C4-2B (cell line): ENCODE data around the gene ITPRIP.
A peak's percentile ranks its signal among the peaks of the same experiment; 100 is the strongest.

Experiments
- CTCF ChIP-seq: fragments of 450-650 bp; conservative IDR thresholded peaks from 2 replicates; pipeline ENCODE4 v1.5.1; 2017; ENCODE audit warnings: mild to moderate bottlenecking
- ZFX ChIP-seq: fragments of 450-650 bp; IDR thresholded peaks from 2 replicates; pipeline ENCODE4 v1.6.1; 2017

DNA sequence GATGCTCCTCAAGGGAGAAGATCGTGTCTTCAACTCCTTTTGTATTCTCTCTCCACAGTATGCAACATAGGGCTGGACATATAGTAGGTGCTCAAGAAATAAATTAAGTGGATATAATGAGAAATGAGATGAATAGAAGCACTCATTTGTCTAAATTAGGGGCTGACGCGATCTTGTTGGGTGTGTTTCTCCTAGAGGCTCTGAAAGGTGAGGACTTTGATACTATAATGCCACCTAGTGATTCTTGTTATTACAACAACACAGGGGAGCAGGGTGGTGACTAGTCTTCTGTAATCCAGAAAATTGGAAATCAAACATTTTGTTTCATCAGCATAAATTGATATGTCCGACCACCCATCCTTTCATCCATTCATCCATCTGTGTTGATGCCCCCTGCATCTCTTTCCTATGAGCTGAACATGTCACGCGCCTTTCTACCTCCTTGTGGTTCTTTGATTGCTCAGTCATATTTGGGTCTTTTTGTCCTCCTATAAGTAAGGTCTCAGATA, 11.9 kb upstream of the ITPRIP start:
- peak; percentile 84 for TF ChIP-seq CTCF
- TF ChIP-seq ZFX, result no peak
